OCI-LY7 (cell line): ENCODE results near the gene CLCF1. TPM values are rescaled to one million over a fixed set of nuclear protein-coding genes. Genes with fewer than 3 reads are reported as not detected.

Experiments
- BruUV-seq: library from RNA; stranded (reverse); fragments of 400-500 nt; replicated peaks from 2 replicates; lab custom pipeline; 2021; lab: Mats Ljungman, UMichigan
- CTCF ChIA-PET: fragments of 300-600 bp; sonication (Branson Sonifier 250); formaldehyde crosslinking; loops from one replicate; lab custom pipeline; 2022; ENCODE audit warnings: antibody characterized with exemption; ENCODE audit not compliant: unreplicated experiment; lab: Charles Lee
- POLR2A ChIA-PET: fragments of 300-600 bp; sonication (Branson Sonifier 250); formaldehyde crosslinking; loops from one replicate; lab custom pipeline; 2022; ENCODE audit warnings: antibody characterized with exemption; lab: Charles Lee
- DNase-seq: peaks from one replicate; pipeline ENCODE4 v3.0.0-alpha.2; 2015; ENCODE audit warnings: low spot score
- H2AFZ ChIP-seq: fragments of 200-600 bp; sonication (generic), shearing (Covaris generic); 2 replicates; pipeline ENCODE4 v1.6.1; 2014; ENCODE audit warnings: mild to moderate bottlenecking, antibody characterized with exemption, low read length, moderate library complexity
- H3K27ac ChIP-seq: fragments of 200-600 bp; sonication (generic); 2 replicates; pipeline ENCODE4 v1.5.1; 2014; ENCODE audit warnings: mixed run types, low read depth, mild to moderate bottlenecking, moderate library complexity, low read length, inconsistent platforms; ENCODE audit not compliant: poor library complexity, severe bottlenecking
- H3K36me3 ChIP-seq: fragments of 200-600 bp; sonication (generic); 2 replicates; pipeline ENCODE4 v1.6.1; 2014; ENCODE audit warnings: mild to moderate bottlenecking, antibody characterized with exemption, low read length, moderate library complexity, mixed read lengths; ENCODE audit not compliant: insufficient read depth
- H3K4me1 ChIP-seq: fragments of 200-600 bp; sonication (generic); 2 replicates; pipeline ENCODE4 v1.5.1; 2014; ENCODE audit warnings: mild to moderate bottlenecking, low read length; ENCODE audit not compliant: insufficient read depth, poor library complexity, severe bottlenecking
- H3K4me2 ChIP-seq: fragments of 200-600 bp; sonication (generic); 2 replicates; pipeline ENCODE4 v1.6.1; 2014; ENCODE audit warnings: mild to moderate bottlenecking, low read length
- H3K4me3 ChIP-seq: fragments of 200-600 bp; sonication (generic); 2 replicates; pipeline ENCODE4 v1.5.1; 2014; ENCODE audit warnings: mild to moderate bottlenecking, low read depth, low read length; ENCODE audit not compliant: poor library complexity, severe bottlenecking
- H3K79me2 ChIP-seq: fragments of 200-600 bp; sonication (generic); 2 replicates; pipeline ENCODE4 v1.6.1; 2016; ENCODE audit warnings: low read depth, mild to moderate bottlenecking, low read length, moderate library complexity, mixed read lengths; ENCODE audit not compliant: insufficient read depth
- H3K9me2 ChIP-seq: fragments of 200-600 bp; sonication (generic); 2 replicates; pipeline ENCODE4 v1.6.1; 2016; ENCODE audit warnings: mild to moderate bottlenecking, low read length, mixed read lengths; ENCODE audit not compliant: insufficient read depth
- H3K9me3 ChIP-seq: fragments of 200-600 bp; sonication (generic); 2 replicates; pipeline ENCODE4 v1.6.1; 2014; ENCODE audit warnings: mild to moderate bottlenecking, mixed run types, low read length, mixed read lengths
- H4K20me1 ChIP-seq: fragments of 200-600 bp; sonication (generic); 2 replicates; pipeline ENCODE4 v1.6.1; 2014; ENCODE audit warnings: mild to moderate bottlenecking, antibody characterized with exemption, low read length, moderate library complexity, mixed read lengths; ENCODE audit not compliant: insufficient read depth
- CTCF ChIP-seq: fragments of 200-600 bp; sonication (generic); conservative IDR thresholded peaks from 2 replicates; pipeline ENCODE4 v1.5.1; 2014; ENCODE audit warnings: mild to moderate bottlenecking, antibody characterized with exemption, low read length, moderate library complexity, mixed read lengths
- EZH2phosphoT487 ChIP-seq: fragments of 200-600 bp; sonication (generic); IDR thresholded peaks from 2 replicates; pipeline ENCODE4 v1.6.1; 2018; ENCODE audit warnings: low read depth, borderline replicate concordance, mild to moderate bottlenecking, mixed run types, antibody characterized with exemption, low read length, moderate library complexity, mixed read lengths
- intact Hi-C: fragments of 100-400 bp; cut with micrococcal nuclease; formaldehyde crosslinking; loops from one replicate; pipeline ENCODE4 v1.10.0; 2022; ENCODE audit not compliant: unreplicated experiment
- total RNA-seq, 2 experiments: library from RNA; depleted of rRNA in 1 of 2; stranded (reverse); fragments of >200 nt in 1 of 2; shearing (Covaris generic) in 1 of 2; gene quantifications; 2 replicates each; pipeline ENCODE4 v1.2.3, GENCODE V29; 2014 to 2022

The CLCF1 gene
- total RNA-seq, 2 experiments from 2014 or later = 0.34 to 0.35 TPM

DNA sequence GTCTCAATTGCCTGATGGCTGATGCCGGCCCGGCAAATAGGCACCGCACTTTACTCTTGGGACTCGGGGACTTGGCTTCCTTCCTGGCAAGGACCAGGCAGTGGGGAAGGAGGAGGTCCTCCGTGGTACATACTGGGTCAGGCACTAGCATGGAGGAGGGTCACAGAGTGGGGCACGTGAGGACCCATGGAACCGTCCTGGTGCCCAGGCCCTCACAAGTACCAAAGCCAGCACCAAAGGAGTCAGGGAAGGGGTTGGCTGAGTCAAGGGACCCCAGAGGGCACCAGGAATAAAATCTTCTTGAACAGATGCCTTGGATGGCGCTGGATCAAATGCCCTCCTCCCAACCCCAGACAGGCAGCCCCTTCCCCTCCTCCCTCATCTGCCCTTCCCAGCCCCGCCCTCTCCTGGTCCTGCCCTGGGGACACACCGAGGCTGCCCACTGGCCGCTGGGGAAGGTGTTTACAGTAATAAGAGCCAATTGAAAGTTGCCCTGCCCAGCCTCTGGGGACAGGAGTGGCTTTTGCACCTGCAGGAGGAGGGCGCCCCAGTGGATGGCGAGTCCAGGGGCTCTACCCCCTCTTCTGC lies 36.5 kb upstream of the CLCF1 start:
- TF ChIP-seq CTCF (no peak), EZH2phosphoT487 (no peak)
- H4K20me1 ChIP-seq = no peaks in the 10 kb centered on the region
- H3K9me2 ChIP-seq = no peaks in the 10 kb centered on the region
- peak overlapping the region; percentile 97 for H3K27ac ChIP-seq
- POLR2A ChIA-PET = interaction anchor here (0.9 kb wide), 1 partner anchor 18 kb away, joined by 3 read pairs; the partner anchor contains the start of gene RAD9A
- H3K36me3 ChIP-seq = peaks cover 47% of the 10 kb centered on the region
- intact Hi-C loops = loop anchor here (2.0 to 10.0 kb wide), 4 partner anchors 27 to 235 kb away; partner anchors contain the start of genes PTPRCAP and TMEM134
- peak; percentile 82 for DNase-seq
- H2AFZ ChIP-seq = no peak overlapping the region
- H3K4me1 ChIP-seq = peaks cover 86% of the 10 kb centered on the region
- H3K4me2 ChIP-seq = peak overlapping the region; percentile 73
- peak overlapping the region; percentile 79 for H3K4me3 ChIP-seq
- peaks cover 24% of the 10 kb centered on the region; the same call in 1 of the 2 replicates for H3K79me2 ChIP-seq
- CTCF ChIA-PET = no interaction called here
- H3K9me3 ChIP-seq = no peaks in the 10 kb centered on the region
- no TSS peak for BruUV-seq

DNA sequence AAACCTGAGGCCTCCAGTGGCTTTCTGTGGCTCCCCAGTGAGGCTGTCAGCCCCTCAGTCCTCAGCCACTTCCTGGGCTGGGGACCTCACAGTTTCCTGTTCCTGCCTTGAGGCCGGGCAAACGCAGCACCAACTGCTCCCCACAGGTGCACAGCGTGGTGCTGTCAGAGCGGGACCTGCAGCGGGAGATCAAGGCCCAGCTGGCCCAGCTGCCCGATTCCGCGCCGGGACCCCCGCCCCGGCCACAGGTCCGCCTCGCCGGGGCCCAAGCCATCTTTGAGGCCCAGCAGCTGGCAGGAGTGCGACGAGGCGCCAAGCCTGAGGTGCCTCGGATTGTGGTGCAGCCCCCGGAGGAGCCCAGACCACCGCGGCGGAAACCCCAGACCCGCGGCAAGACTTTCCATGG lies 35.9 kb upstream of the CLCF1 start:
- CTCF ChIA-PET = interaction anchor here (0.6 kb wide), 1 partner anchor 141 kb away, joined by 3 read pairs; no protein-coding TSS in a partner anchor
- Histone ChIP-seq H3K4me1 (peaks cover 88% of the 10 kb centered on the region), H3K9me2 (no peaks in the 10 kb centered on the region), H3K36me3 (peaks cover 47% of the 10 kb centered on the region), H3K4me3 (peak overlapping the region; percentile 79), H4K20me1 (no peaks in the 10 kb centered on the region), H3K27ac (peak overlapping the region; percentile 97), H3K4me2 (peak overlapping the region; percentile 73), H3K79me2 (peaks cover 31% of the 10 kb centered on the region; the same call in 1 of the 2 replicates), H2AFZ (no peak overlapping the region), H3K9me3 (no peaks in the 10 kb centered on the region)
- no peak for TF ChIP-seq CTCF
- no peak for TF ChIP-seq EZH2phosphoT487
- intact Hi-C loops = loop anchor here (2.0 to 10.0 kb wide), 4 partner anchors 28 to 236 kb away; partner anchors contain the start of genes PTPRCAP and TMEM134
- POLR2A ChIA-PET = interaction anchor here (0.6 to 1.4 kb wide), 5 partner anchors 9 to 77 kb away, joined by 3 to 7 read pairs (median 3); partner anchors contain the start of gene RAD9A
- peak; percentile 95 for DNase-seq
- BruUV-seq = no TSS peak
